Ovary (tissue), 9 donors: ENCODE results near the gene FH. TPM values are rescaled to one million over a fixed set of nuclear protein-coding genes. Genes with fewer than 3 reads are reported as not detected.

Experiments
- DNase-seq, 5 donors: peaks; one replicate each; pipeline ENCODE4 v3.0.0-alpha.2; 2019 to 2020
- H3K27ac ChIP-seq, 2 donors: fragments of 200-600 bp; one replicate each; pipeline versions ENCODE4 v1.5.1 to v1.8.0; 2019 to 2022
- H3K27me3 ChIP-seq: fragments of 200-600 bp; one replicate; pipeline ENCODE4 v1.8.0; 2022
- H3K36me3 ChIP-seq: fragments of 200-600 bp; sonication (generic); one replicate; pipeline ENCODE4 v1.5.1; 2019
- H3K4me1 ChIP-seq: one replicate; pipeline ENCODE4 v1.8.1; 2013; ENCODE audit warnings: mild to moderate bottlenecking, moderate library complexity; ENCODE audit not compliant: insufficient read depth
- H3K4me3 ChIP-seq: fragments of 200-600 bp; sonication (generic); one replicate; pipeline ENCODE4 v1.5.1; 2017
- H3K9me3 ChIP-seq, 2 donors: fragments of 200-600 bp in 1 of 2; sonication (generic) in 1 of 2; one replicate each; pipeline versions ENCODE4 v1.5.1 to v1.8.1; 2013 to 2019; ENCODE audit warnings: mild to moderate bottlenecking in 1 of 2, moderate library complexity in 1 of 2
- CTCF ChIP-seq, 3 donors: fragments of 450-650 bp in 2 of 3; fragments of 200-600 bp in 1 of 3; IDR thresholded peaks; one replicate each; pipeline versions ENCODE4 v1.5.1 to v1.8.0; 2016 to 2022; ENCODE audit warnings: antibody characterized with exemption in 3 of 3, mild to moderate bottlenecking in 1 of 3
- EP300 ChIP-seq: sonication (generic); formaldehyde crosslinking; IDR thresholded peaks from one replicate; pipeline ENCODE4 v1.6.1; 2017; ENCODE audit warnings: antibody characterized with exemption
- POLR2A ChIP-seq: fragments of 450-650 bp; IDR thresholded peaks from one replicate; pipeline ENCODE4 v1.6.1; 2017; ENCODE audit warnings: antibody characterized with exemption, mild to moderate bottlenecking, moderate library complexity
- WGBS, 3 donors: extraction: QIAGEN DNeasy Blood & Tissue Kit in 1 of 3; methylation state at CpG; one replicate each; pipeline versions ENCODE4 v1.1.5 to v1.1.7; 2013 to 2017; 5-methylcytosine and 5-hydroxymethylcytosine counted together
- intact Hi-C, 4 donors: fragments of 100-400 bp; cut with DNase I; formaldehyde crosslinking; loops; one replicate each; pipeline versions ENCODE4 v1.11.0 to v1.15.1; 2022 to 2023
- polyA plus RNA-seq, 2 donors: library from polyadenylated mRNA; stranded (reverse); fragments of 200-250 nt in 1 of 2; fragments of 350-450 nt in 1 of 2; fragmentation: Illumina TruSeq in 1 of 2; extraction: RNeasy Lipid Tissue Mini Kit (QIAGEN cat#74804) in 1 of 2; gene quantifications; one replicate each; pipeline ENCODE4 v1.2.3, GENCODE V29; 2013 to 2014
- total RNA-seq, 7 donors: library from RNA; depleted of rRNA in 2 of 7; stranded (reverse); fragments of >200 nt in 2 of 7; fragmentation: NEBNext Ultra II Directional in 3 of 7; extraction: Animal tissue kit (Norgen Biotek cat#: 25700) in 3 of 7; gene quantifications; one replicate each; pipeline versions ENCODE4 v1.1.0 to v1.2.4, GENCODE V29; 2016 to 2023
- donor health status: DM: no; HTN: no; CAD: no; lungs with moderate emphysema.
- donor health status: DM: no; HTN: no; CAD: no.
- donor health status: Bipolar disorder and iron deficiency.
- donor health status: DM: yes; HTN: yes; CAD: no.
- donor health status: DM: no; HTN: no; CAD: no.
- donor health status: DM: yes; HTN: yes; CAD: no.

Gene FH
- total and polyA plus RNA-seq, 9 donors: 19.2 to 64.4 (median 40.5) TPM

- Histone ChIP-seq H3K36me3 (peaks cover 2% of the 10 kb centered on the region), H3K27ac (no peak overlapping the region), H3K4me3 (no peak overlapping the region), H3K27me3 (no peaks in the 10 kb centered on the region), H3K4me1 (no peaks in the 10 kb centered on the region), H3K9me3 (no peaks in the 10 kb centered on the region)
- intact Hi-C loops: no loop called here
- no peak for TF ChIP-seq CTCF (IDR thresholded peaks at IDR 0.05)
- TF ChIP-seq EP300: no peak
- TF ChIP-seq POLR2A: no peak
- DNase-seq: no peak
- WGBS, 3 donors: 56 to 69% (median 58%) methylated on average over 2 of the region's 2 CpGs
Measured at GRCh38 chr1:241499910-241500309, 19.6 kb downstream of the FH start.

GRCh38 chr1:241495741-241496140 lies 23.8 kb downstream of the FH start:
- H3K9me3 ChIP-seq: no peaks in the 10 kb centered on the region
- TF ChIP-seq CTCF (IDR thresholded peaks at IDR 0.05) (no peak), EP300 (no peak), POLR2A (no peak)
- H3K4me3 ChIP-seq: no peak overlapping the region
- DNase-seq: no peak
- H3K36me3 ChIP-seq: peaks cover 2% of the 10 kb centered on the region
- intact Hi-C loops: no loop called here
- no peak overlapping the region for H3K27ac ChIP-seq
- H3K27me3 ChIP-seq: no peaks in the 10 kb centered on the region
- 94 to 98% (median 97%) methylated on average over 5 of the region's 5 CpGs for WGBS, 3 donors
- H3K4me1 ChIP-seq: no peaks in the 10 kb centered on the region

GRCh38 chr1:241488739-241489138 lies 30.8 kb downstream of the FH start:
- intact Hi-C loops: no loop called here
- WGBS, 3 donors: 90 to 100% (median 93%) methylated on average over 1 of the region's 1 CpG
- H3K27me3 ChIP-seq: no peaks in the 10 kb centered on the region
- no peak overlapping the region for H3K27ac ChIP-seq
- no peak overlapping the region for H3K4me3 ChIP-seq
- H3K36me3 ChIP-seq: no peaks in the 10 kb centered on the region
- no peak for DNase-seq
- H3K4me1 ChIP-seq: no peaks in the 10 kb centered on the region
- H3K9me3 ChIP-seq: no peaks in the 10 kb centered on the region
- TF ChIP-seq POLR2A: no peak
- TF ChIP-seq CTCF (IDR thresholded peaks at IDR 0.05): no peak
- no peak for TF ChIP-seq EP300

- intact Hi-C loops: no loop called here
- H3K4me1 ChIP-seq: no peaks in the 10 kb centered on the region
- no peak overlapping the region for H3K4me3 ChIP-seq
- no peak overlapping the region for H3K27ac ChIP-seq
- no peaks in the 10 kb centered on the region for H3K9me3 ChIP-seq
- WGBS, 3 donors: 85 to 88% (median 88%) methylated on average over 4 of the region's 4 CpGs
- H3K36me3 ChIP-seq: no peaks in the 10 kb centered on the region
- no peak for DNase-seq
- no peaks in the 10 kb centered on the region for H3K27me3 ChIP-seq
- TF ChIP-seq CTCF (IDR thresholded peaks at IDR 0.05): no peak
- no peak for TF ChIP-seq POLR2A
- no peak for TF ChIP-seq EP300
Measured at GRCh38 chr1:241485554-241485992, 34.0 kb downstream of the FH start.
